ENCODE results near the gene UGT2A1. TPM values are rescaled to one million over a fixed set of nuclear protein-coding genes. Genes with fewer than 3 reads are reported as not detected.

UGT2A1 gene
- total and polyA plus RNA-seq, 2 of the 8 experiments (the other 6 are each of a cell fraction or from before 2014, with no cell fraction given): 0.19 TPM; not detected in 1

DNA sequence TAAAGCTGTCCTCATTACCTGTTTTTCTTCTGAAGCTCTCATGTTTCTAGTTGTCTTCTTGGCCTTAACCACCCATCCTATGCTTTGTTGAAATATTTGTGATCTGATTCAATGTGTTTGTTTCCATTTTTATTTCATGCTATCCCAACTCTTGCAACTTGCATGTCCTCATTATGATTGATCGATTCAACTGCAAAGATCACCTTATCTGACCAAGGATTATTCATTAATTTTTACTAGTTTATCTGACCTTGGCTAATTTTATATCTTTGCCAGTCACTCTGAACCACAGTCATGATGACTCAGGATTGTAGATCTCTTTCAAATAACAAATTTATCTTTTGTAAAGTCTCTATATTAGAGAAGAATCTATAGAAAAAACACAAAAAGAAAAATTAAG is 84.3 kb downstream of the UGT2A1 start (continued):
- TF ChIP-seq CEBPB (IDR thresholded peaks at IDR 0.05; ENCODE audit: low read depth, low read length): no peak

DNA sequence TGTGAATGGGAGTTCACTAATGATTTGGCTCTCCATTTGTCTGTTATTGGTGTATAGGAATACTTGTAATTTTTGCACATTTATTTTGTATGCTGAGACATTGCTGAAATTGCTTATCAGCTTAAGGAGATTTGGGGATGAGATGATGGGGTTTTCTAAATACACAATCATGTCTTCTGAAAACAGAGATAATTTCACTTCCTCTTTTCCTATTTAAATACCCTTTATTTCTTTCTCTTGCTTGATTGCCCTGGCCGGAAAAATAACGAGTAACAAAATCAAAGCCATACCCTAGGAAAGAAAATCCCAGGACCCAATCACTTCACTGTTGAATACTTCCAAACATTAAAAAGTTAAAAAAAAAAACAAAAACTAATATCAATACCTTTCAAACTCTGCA is 89.6 kb downstream of the UGT2A1 start:
- no peak for FAIRE-seq
- no peaks in the 10 kb centered on the region for H4K20me1 ChIP-seq (replicated peaks in 1 of 2; ENCODE audit: control insufficient read depth in 1 of 2, insufficient read depth in 2 of 2, low read length in 2 of 2)
- DNase-seq (ENCODE audit: low read depth in 1 of 2, low spot score in 2 of 2): no peak

More for the DNA sequence above, 89.6 kb downstream of the UGT2A1 start:
- 45% methylated on average over 2 of the region's 2 CpGs; no CpG with 5 or more reads in 1 of the 2 experiments for WGBS, 2 experiments (ENCODE audit: extremely low coverage in 1 of 2, insufficient coverage in 1 of 2, insufficient read length in 1 of 2, insufficient replicate concordance in 2 of 2, low coverage in 1 of 2, low lambda C conversion rate in 2 of 2, missing lambda C conversion rate in 1 of 2)
- H3K23me2 ChIP-seq (ENCODE audit: low read depth, low read length): no peaks in the 10 kb centered on the region
- no peak overlapping the region for H3K56ac ChIP-seq (replicated peaks; ENCODE audit: insufficient read length, low read depth, low read length)
- no peak overlapping the region for H4K91ac ChIP-seq (replicated peaks; ENCODE audit: insufficient read length, low read length)
- H2AFZ ChIP-seq (ENCODE audit: low read length): no peak overlapping the region
- H3K23ac ChIP-seq (ENCODE audit: insufficient read length): no peak overlapping the region
- no peak overlapping the region for H3K14ac ChIP-seq (ENCODE audit: insufficient read length)
- H2AK5ac ChIP-seq (ENCODE audit: low read depth, low read length): no peak overlapping the region
- CTCF ChIA-PET (ENCODE audit: partially characterized antibody): no interaction called here
- no peaks in the 10 kb centered on the region for H3K9me3 ChIP-seq (ENCODE audit: insufficient read depth in 2 of 2, low read depth in 1 of 2, low read length in 1 of 2)
- no peaks in the 10 kb centered on the region for H3K27me3 ChIP-seq (replicated peaks in 1 of 4; ENCODE audit: control insufficient read depth in 3 of 4, extremely low read depth in 1 of 4, insufficient read depth in 3 of 4, low read length in 3 of 4)
- H4K8ac ChIP-seq (ENCODE audit: extremely low read depth, insufficient read depth, low read length): no peak overlapping the region
- H3K4me3 ChIP-seq (ENCODE audit: extremely low read depth in 1 of 4, insufficient read depth in 2 of 4, low read depth in 3 of 4, low read length in 4 of 4): no peak overlapping the region
- H3K27ac ChIP-seq (ENCODE audit: low read depth, low read length): no peak overlapping the region
- no peak overlapping the region for H3K4ac ChIP-seq (replicated peaks; ENCODE audit: insufficient read length, low read depth, low read length)
- no peak overlapping the region for H4K5ac ChIP-seq (ENCODE audit: insufficient read length, low read depth, low read length)
- H2BK15ac ChIP-seq (ENCODE audit: low read length): no peak overlapping the region
- no peak overlapping the region for H3K4me2 ChIP-seq (ENCODE audit: insufficient read depth in 1 of 2, low read depth in 2 of 2, low read length in 2 of 2)
- no peaks in the 10 kb centered on the region for H3K4me1 ChIP-seq (replicated peaks in 1 of 4; ENCODE audit: control insufficient read depth in 3 of 4, insufficient read depth in 4 of 4, low read length in 3 of 4)
- POLR2A ChIA-PET (ENCODE audit: partially characterized antibody): no interaction called here
- H3K79me1 ChIP-seq (ENCODE audit: low read depth, low read length): no peaks in the 10 kb centered on the region
- no peak overlapping the region for H3K9ac ChIP-seq (replicated peaks in 1 of 4; ENCODE audit: extremely low read depth in 1 of 4, low read depth in 3 of 4, low read length in 3 of 4)
- H3K18ac ChIP-seq (ENCODE audit: extremely low read depth, low read length): no peak overlapping the region
- H3K36me3 ChIP-seq (ENCODE audit: control insufficient read depth in 2 of 4, insufficient read depth in 4 of 4, low read length in 3 of 4): no peaks in the 10 kb centered on the region
- no peak overlapping the region for H2BK12ac ChIP-seq (ENCODE audit: low read depth, low read length)
- no peak overlapping the region for H2BK120ac ChIP-seq (replicated peaks; ENCODE audit: low read depth, low read length)
- no peak overlapping the region for H2BK5ac ChIP-seq (ENCODE audit: low read depth, low read length)
- no peak overlapping the region for H2BK20ac ChIP-seq (ENCODE audit: low read length)
- no peak for TF ChIP-seq SIRT6 (IDR thresholded peaks at IDR 0.05; ENCODE audit: low read length)
- no peak for TF ChIP-seq CBX8 (IDR thresholded peaks at IDR 0.05; ENCODE audit: borderline replicate concordance, low read depth, low read length)
- no peak for TF ChIP-seq BACH1 (IDR thresholded peaks at IDR 0.05; ENCODE audit: low read length)
- no peak for TF ChIP-seq POLR2AphosphoS5 (IDR thresholded peaks at IDR 0.05; ENCODE audit: low read depth, low read length)
- TF ChIP-seq KDM4A (IDR thresholded peaks at IDR 0.05; ENCODE audit: low read depth, low read length, severe bottlenecking): no peak
- no peak for TF ChIP-seq KDM1A (IDR thresholded peaks at IDR 0.05; ENCODE audit: borderline replicate concordance, low read length)
- TF ChIP-seq SIN3A (conservative IDR thresholded peaks at IDR 0.05 in 1 of 2, IDR thresholded peaks at IDR 0.05 in 1 of 2; ENCODE audit: low read depth in 1 of 2, low read length in 2 of 2): no peak
- TF ChIP-seq CHD1 (IDR thresholded peaks at IDR 0.05; ENCODE audit: low read depth, low read length): no peak
- no peak for TF ChIP-seq ZNF274 (IDR thresholded peaks at IDR 0.05; ENCODE audit: borderline replicate concordance, extremely low read depth, low read length)
- TF ChIP-seq, protein P1, sequence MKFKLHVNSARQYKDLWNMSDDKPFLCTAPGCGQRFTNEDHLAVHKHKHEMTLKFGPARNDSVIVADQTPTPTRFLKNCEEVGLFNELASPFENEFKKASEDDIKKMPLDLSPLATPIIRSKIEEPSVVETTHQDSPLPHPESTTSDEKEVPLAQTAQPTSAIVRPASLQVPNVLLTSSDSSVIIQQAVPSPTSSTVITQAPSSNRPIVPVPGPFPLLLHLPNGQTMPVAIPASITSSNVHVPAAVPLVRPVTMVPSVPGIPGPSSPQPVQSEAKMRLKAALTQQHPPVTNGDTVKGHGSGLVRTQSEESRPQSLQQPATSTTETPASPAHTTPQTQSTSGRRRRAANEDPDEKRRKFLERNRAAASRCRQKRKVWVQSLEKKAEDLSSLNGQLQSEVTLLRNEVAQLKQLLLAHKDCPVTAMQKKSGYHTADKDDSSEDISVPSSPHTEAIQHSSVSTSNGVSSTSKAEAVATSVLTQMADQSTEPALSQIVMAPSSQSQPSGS (IDR thresholded peaks at IDR 0.05; ENCODE audit: low read length): no peak
- TF ChIP-seq RXRA (IDR thresholded peaks at IDR 0.05; ENCODE audit: insufficient read depth, low read depth, low read length): no peak
- H3K79me2 ChIP-seq (ENCODE audit: control insufficient read depth in 1 of 2, insufficient read depth in 2 of 2, low read length in 2 of 2): no peaks in the 10 kb centered on the region

Data from H1 (cell line).